Medulla oblongata (tissue), 1 donor: ENCODE results near the gene OASL.

Experiments used
- DNase-seq: peaks from one replicate; pipeline ENCODE4 v3.0.0-alpha.2; 2015; ENCODE audit errors: extremely low spot score

Gene OASL

DNA sequence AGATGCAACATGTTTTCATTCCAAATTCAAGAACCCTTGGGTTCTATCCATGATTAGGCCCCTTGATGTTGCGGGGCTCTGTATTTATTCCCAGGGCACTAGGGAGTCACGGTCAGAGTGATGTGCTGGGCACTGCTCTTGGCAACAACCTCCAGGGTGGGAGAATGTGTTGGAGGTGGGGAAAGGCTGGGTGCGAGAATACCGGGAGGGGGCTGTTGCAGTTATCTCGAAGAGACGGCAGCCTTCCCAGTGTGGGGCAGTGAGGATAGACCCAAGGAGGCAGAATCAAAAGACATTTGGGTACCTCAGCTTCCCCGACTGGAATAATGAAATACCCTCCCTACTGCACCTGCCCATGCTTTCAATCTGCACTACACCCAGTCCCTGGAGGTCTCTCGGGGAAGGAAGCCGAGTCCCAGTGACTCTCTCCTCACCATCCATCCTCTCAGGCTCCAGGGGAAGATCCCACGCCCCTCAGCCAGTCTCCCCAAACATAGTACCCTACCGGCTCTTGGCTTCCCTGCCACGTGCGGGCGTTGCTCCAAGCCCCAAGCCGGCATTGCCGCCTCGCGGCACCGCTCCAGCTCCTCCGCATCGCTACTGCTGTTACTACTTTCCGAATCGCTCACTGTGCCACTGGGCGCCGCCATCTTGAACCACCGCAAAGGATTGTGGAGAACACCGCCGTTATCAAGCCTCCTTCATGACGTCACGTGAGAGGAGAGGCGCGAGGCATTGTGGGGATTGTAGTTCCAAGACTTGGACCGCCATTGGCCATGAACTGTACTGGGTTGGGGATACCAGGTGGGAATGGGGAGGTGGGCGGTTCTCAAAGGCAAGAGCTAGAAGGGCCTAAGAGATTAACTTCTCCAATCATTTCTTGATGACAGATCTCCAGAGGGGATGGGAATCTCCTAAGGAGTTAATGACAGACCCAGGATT, 22.9 kb downstream of the OASL start, which contains the start of gene C12orf43:
Gene C12orf43 (minus strand): TSS at position 663 of the 942 bp plus-strand sequence. CDS start 13 bp downstream, at position 650.
- DNase-seq, result peak; percentile 98

DNA sequence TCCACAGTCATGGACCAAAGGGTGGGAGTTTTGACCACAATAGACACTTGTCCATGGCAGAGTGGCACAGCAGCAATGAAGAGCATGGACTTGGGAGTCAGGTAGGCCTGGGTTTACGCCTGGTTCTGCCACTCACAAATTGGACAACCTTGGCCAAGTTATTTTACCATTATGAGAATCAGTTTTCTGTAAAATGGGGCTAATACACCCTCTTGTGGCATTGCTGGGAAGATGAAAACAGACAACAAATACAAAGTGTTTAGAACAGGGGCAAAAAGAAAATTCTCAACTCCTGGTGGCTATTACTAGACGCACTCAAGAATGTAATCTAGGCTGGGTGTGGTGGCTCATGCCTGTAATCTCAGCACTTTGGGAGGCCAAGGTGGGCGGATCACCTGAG, 25.3 kb downstream of the OASL start:
- no peak for DNase-seq

DNA sequence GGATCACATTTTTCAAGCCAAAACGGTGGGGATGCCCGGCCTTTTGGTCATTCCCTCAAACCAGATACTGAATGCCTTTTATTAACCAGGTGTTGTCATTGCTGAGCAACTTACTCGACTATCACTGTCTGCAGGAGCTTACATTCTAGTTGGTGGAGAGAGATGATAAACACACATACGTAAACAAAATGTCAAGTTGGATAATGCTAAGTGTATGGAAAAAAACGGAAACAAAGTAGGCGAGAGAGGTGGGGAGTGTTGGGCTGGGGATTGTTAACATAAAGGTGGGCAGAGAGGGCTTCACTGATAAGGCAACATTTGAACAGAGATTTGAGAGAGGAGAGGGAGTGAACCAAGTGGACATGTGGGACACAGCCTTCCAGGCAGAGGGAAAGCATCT, 27.2 kb downstream of the OASL start:
- DNase-seq, result no peak

DNA sequence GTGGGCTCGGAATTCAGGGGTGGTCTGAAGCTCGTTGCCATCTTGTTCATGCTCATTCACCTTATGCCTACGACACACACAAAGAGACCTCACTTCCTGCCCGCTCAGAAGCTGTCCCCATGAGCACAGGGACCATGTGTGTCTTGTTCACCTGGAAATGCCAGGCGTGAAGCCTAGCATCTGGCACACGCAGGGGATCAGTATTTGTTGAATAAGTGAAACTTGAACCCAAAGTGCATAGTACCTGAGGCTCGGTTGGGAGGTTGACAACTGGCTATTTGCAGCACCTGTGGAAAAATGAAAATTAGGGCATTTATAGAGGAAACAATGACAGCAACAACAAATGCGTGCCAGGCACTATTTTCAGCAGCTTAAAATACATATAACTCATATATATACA, 28.2 kb downstream of the OASL start:
- DNase-seq, result no peak

DNA sequence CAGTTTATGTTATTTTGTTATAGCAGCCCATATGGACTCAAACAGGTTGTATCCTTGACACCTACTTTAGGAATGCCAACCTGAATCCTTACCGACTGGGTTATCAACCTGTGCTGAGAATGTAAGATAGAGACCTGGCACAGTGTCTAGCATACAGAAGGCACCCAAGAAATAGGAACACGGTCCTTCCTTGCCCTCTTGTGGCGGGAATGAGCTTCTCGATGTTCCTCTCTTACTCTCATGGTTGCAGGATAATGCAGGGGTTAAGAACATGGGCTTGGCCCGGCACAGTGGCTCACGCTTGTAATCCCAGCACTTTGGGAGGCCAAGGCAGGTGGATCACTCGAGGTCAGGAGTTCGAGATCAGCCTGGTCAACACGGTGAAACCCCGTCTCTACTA, 29.3 kb downstream of the OASL start:
- DNase-seq, result peak; percentile 16

DNA sequence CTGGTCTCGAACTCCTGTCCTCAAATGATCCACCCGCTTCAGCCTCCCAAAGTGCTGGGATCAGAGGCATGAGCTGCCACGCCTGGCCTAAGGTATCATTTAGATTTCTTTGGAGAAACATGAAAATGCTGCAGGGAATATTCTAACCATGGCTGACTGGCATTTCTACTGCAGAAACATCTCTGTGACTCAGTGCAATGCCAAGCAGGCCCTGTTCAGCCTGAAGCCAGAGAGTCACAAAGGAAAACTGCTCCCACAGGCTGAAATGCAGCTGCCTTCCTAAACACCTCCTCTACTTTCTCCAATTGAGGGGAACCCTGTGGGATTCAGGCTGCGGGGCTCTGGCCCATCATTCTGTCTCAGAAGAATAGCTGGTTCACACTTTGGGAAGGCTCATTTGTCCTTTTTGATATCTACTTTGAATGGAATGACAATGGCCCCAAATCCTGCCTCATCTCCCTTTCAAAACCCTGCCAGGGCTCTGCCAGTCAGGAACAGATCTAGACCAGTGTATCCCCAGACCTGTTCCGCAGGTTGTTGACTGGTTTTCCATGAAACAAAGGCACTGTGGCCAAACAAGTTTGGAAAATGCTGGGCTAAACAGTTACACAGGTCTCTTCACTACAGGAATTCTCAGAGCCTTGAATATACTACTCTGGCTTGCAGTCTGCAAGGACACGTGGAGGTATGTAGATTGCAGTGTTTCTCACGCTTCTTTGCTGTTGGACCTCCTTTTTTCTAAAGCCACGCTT, 30.5 kb downstream of the OASL start:
- DNase-seq, result no peak

DNA sequence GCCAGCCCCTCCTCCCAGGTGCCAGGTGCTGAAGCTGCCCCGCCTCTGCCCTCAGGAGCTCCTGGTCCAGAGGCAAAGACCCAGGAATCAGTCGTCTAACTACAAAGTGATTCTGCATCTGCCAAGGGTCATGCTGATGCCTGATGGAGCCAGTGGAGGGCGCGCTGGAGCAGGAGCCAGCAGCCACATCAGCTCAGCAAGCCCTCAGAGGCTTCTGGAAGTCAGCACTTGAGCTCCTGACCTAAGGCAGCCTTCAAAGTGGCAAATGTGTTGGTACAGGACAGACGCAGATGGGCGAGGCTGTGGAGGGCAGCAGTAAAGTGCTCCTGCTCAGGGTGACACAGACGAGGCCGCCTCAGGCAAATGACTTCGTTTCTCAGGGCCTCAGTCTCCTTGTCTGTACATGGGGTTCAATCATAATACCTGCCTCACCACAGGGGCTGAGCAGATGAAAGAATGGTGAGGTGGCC, 33.7 kb downstream of the OASL start:
- peak; percentile 8 for DNase-seq

DNA sequence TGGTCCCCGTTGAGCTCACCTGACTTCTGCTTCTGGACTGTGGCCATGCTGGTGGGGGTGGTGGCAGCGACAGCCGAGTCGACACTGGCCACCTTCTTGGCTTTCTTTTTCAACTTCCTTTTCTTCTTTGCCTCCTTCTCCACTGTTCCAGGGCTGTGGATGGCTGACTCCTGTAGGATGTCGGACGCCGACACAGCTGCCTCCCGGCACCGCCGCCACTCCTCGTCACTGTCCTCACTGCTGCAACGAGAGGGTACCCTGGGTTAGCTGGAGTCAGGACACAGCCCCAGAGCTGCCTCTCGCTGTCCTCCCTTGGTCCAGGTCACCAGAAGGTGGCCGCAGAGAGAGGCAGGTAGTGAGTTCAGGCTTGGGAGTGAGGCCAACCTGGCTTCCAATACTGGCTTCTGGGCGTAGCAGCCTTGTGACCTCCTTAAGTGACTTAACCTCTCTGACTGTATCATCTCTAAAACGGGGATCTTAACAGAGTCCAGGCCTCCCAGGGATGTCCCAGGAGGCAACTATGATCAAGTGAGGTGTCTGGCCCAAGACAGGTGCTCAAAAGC, 34.7 kb downstream of the OASL start:
- DNase-seq, result no peak

DNA sequence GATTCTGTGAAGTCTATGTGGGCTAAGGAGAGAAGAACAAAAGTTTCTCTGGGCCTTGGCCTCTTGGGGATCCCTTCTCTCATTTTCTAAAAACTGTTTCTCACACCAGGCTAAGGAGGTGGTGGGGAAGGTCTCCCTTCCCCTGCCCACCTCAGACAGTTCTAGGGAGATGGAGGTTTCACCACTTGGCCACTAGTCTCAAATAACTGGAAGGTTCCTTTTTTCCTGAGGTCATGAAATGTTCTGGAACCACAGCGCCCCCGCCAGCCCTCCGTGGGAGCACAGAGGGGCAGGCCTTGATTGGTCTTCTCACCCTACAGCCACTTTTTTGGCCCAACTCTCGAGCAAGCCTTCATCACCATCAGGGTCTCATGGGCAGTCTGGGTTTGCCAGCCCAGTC, 35.4 kb downstream of the OASL start:
- no peak for DNase-seq

DNA sequence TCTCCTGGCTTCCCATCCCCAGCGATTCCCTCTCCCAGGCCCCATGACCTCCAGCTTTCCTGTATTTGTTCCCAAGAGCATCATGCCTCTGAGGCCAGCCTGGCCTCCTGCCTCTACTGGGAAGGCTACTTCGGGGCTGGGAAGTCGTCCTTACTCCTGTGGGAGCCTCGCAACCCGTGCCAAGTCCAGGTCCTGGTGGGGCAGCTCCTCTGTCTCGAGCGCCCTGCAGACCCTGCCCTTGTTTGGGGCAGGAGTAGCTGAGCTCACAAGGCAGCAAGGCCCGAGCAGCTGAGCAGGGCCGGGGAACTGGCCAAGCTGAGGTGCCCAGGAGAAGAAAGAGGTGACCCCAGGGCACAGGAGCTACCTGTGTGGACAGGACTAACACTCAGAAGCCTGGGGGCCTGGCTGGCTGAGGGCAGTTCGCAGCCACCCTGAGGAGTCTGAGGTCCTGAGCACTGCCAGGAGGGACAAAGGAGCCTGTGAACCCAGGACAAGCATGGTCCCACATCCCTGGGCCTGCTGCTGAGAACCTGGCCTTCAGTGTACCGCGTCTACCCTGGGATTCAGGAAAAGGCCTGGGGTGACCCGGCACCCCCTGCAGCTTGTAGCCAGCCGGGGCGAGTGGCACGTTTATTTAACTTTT, 37.1 kb downstream of the OASL start:
- DNase-seq, result no peak

DNA sequence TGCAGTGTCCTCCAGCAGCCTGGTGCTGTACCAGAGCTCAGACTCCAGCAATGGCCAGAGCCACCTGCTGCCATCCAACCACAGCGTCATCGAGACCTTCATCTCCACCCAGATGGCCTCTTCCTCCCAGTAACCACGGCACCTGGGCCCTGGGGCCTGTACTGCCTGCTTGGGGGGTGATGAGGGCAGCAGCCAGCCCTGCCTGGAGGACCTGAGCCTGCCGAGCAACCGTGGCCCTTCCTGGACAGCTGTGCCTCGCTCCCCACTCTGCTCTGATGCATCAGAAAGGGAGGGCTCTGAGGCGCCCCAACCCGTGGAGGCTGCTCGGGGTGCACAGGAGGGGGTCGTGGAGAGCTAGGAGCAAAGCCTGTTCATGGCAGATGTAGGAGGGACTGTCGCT, 38.0 kb downstream of the OASL start:
- DNase-seq, result no peak

DNA sequence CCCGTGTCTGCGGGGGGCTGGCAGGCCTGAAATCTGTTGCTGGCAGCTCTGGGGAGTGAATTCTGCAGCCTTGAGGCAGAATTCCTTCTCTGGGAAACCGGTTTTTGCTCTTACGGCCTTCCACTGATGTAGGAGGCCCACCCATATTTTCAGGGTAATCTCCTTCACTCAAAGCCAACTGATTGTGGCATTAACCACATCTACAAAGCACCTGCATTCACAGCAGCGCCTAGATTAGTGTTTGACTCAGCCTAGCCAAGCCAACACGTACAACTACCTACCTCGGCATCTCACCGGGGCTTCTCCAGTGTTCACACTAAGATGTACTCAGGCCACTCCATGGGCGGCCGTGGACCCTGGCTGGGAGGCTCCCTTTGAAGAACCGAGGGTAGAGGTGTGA, 38.5 kb downstream of the OASL start:
- no peak for DNase-seq

DNA sequence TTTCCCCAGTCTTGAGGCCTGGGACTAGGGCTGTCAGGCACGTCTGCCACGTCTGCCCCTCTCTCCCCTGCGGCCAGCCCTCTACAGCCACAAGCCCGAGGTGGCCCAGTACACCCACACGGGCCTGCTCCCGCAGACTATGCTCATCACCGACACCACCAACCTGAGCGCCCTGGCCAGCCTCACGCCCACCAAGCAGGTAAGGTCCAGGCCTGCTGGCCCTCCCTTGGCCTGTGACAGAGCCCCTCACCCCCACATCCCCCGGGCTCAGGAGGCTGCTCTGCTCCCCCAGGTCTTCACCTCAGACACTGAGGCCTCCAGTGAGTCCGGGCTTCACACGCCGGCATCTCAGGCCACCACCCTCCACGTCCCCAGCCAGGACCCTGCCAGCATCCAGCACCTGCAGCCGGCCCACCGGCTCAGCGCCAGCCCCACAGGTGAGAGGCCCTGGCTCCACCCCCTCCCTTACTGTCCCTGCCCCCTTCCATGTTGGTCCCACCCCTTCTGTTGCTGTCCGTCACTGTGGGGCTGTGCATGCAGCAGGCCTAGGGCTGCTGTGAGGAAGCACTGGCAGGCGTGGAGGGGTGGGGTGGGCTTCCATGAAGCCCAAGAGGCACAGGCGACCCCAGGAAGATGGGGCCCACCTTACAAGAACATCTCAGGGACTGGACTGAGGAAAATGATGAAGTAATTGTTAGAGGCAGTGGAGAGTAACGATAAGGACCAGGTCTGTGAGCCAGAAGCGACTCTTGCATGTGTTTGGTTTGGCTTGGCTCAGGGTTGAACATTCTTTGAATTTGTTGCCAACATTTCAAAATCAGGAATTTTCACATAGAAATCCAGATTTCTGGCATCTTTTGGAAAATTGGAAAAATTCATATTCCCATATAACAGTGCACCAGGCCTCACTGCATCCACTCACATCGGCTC, 39.6 kb downstream of the OASL start:
- DNase-seq, result no peak

DNA sequence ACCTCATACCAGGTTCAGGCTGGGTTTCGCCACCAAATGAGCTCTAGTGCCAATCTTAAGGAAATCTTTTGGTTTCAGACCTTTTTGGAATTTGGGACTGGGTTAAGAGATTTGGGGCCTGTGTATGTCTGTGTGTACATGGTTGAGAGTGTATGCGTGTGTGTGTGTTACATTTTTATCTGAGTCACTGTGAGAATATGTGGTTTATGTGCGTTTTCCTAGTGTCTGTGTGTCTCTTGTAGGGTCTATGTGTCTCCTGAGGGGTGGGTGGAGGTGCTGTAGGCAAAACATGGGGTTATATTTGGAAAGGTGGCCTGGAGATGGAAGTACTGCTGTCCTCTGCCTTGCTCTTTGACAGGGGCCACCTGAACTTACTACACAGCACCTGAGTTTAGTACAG, 40.6 kb downstream of the OASL start:
- DNase-seq, result no peak

DNA sequence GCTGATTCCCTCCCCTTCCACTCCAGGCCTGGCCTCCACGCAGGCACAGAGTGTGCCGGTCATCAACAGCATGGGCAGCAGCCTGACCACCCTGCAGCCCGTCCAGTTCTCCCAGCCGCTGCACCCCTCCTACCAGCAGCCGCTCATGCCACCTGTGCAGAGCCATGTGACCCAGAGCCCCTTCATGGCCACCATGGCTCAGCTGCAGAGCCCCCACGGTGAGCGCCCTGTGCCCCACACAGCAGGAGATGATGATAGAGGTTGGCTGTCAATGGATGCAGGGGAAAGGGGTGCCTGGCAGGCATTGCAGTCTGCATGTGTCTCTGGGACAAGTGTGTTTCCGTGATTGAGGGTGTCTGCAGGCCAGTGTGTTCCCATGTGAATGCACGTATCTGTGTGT, 41.6 kb downstream of the OASL start:
- DNase-seq, result no peak

DNA sequence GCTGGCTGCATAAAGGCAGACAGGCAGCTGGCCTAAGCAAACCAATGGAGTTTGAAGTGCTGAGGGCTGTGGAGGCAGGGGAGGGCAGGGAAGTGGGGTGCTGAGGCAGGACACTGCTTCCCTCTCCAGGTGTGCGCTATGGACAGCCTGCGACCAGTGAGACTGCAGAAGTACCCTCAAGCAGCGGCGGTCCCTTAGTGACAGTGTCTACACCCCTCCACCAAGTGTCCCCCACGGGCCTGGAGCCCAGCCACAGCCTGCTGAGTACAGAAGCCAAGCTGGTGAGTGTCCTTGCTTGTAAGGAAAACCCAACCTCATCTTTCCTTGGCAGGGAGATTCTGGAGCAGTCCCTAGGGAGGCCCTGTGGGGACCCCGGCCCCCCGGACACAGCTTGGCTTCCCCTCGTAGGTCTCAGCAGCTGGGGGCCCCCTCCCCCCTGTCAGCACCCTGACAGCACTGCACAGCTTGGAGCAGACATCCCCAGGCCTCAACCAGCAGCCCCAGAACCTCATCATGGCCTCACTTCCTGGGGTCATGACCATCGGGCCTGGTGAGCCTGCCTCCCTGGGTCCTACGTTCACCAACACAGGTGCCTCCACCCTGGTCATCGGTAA, 42.8 kb downstream of the OASL start:
- no peak for DNase-seq

DNA sequence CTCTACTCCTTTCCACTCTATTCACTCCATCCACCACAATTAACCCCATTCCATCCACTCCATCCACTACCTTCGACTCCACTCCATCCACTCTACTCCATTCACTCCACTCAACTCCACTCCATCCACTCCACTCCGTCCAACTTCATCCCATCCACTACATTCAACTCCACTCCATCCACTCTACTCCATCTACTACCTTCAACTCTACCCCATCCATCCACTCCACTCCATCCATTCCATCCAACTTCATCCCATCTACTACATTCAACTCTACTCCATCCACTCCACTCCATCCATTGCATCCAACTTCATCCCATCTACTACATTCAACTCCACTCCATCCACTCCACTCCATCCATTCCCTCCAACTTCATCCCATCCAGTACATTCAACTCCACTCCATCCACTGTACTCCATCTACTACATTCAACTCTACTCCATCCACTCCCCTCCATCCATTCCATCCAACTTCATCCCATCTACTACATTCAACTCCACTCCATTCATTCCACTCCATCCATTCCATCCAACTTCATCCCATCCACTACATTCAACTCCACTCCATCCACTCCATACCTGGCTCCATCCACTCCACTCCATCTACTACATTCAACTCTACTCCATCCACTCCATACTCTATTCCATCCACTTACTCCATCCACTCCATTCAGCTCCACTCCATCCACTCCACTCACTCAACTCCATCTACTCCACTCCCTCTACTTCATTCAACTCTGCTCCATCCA, 44.3 kb downstream of the OASL start:
- no peak for DNase-seq

DNA sequence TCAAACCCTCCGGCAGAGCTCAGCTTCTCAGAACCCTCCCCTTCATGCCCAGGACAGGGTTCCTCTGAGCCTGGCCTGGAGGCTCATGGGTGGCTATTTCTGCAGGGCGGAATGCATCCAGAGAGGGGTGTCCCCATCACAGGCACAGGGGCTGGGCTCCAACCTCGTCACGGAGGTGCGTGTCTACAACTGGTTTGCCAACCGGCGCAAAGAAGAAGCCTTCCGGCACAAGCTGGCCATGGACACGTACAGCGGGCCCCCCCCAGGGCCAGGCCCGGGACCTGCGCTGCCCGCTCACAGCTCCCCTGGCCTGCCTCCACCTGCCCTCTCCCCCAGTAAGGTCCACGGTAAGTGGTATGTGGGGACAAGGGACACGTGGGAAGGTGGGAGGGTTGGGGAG, 45.0 kb downstream of the OASL start:
- no peak for DNase-seq

DNA sequence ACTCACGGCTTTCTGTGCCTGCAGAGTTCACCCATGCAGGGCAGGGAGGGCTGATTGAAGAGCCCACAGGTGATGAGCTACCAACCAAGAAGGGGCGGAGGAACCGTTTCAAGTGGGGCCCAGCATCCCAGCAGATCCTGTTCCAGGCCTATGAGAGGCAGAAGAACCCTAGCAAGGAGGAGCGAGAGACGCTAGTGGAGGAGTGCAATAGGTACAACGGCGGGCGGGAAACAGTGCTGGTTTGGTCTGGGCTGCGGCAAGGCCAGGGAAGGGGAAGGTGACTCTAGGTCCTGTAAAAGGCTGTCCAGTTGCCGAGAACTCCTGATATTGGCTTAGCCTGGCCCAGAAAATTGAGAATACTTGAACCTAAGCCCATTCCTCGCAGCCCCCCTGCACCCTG, 45.5 kb downstream of the OASL start:
- DNase-seq, result no peak

DNA sequence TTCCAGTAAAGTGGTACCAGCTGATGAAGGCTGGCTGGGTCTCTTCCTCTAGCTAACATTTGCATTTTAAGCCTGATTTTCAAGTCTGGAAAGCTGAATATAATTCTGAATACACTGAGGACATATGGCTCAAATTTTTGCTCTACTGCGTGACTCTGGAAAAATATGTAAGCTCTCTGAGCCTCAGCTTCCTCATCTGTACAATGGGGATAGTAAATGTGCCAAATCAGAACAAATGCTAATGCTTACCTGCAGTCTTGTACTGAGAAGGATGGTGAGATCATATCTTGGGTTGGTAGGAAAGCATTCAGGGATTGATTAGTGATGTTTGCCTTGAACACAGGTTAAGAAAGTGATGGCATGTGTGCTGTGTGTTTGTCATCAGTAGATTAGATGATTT, 46.1 kb downstream of the OASL start:
- no peak for DNase-seq
